ENCODE data around the gene SDK2. TPM values are rescaled to one million over a fixed set of nuclear protein-coding genes. Genes with fewer than 3 reads are reported as not detected.

The SDK2 gene
- total and polyA plus RNA-seq, 9 of the 15 experiments (the other 6 are each of a cell fraction or from before 2014, with no cell fraction given), result 0.04 TPM; not detected in 8

DNA sequence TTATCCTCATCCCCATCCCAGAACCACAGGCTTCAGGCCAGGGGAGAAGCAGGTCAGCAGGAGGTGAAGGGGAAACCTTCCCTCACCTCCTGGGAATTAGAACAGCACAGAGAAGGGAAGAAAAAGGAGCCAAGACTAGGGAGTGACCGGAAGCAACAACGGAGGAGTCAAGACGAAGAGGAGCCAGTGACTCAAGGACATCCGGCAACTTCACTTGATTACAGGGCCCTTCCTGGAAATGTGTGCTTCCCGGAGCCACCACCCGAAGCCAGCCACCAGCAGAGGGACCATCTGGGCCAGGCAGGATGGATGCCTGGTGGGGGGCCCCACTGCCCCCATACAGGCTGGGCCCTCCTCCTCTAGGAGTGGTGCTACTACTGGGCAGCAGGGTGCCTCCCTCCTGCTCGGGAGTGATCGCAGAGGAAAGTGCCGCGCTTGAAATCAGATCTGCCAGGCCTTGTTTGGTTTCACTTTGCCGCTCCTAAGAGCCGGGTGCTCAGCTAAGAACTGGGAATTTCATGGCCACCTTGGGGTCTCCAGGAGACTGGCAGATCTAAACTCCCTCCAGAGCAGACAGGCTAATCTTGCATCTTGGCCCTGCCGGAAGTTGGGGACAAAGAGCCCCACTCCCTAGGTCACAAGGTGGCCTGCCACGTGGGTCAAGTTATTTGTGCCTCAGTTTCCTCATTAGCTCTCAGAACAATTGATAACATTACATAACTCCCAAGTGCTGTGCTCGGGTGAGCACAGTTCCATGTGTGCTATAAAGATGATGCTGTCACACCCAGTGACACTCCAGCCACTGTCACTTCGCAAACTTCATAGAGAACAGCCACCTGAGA is 339.1 kb downstream of the SDK2 start (continued):
- TF ChIP-seq THRA (IDR thresholded peaks at IDR 0.05) (no peak), THRAP3 (IDR thresholded peaks at IDR 0.05; ENCODE audit: borderline replicate concordance) (no peak), SIN3B (IDR thresholded peaks at IDR 0.05; ENCODE audit: low read depth) (no peak), RBM15 (IDR thresholded peaks at IDR 0.05; ENCODE audit: insufficient read depth, low read length) (no peak), ZNF584 (CRISPR knock-in tag; IDR thresholded peaks at IDR 0.05; ENCODE audit: low read depth) (peak; percentile 48; the same call in 1 of the 2 replicates), ZNF274 (IDR thresholded peaks at IDR 0.05; ENCODE audit: borderline replicate concordance, low read depth, low read length) (no peak), ZNF778 (CRISPR knock-in tag; IDR thresholded peaks at IDR 0.05) (no peak), MTA1 (IDR thresholded peaks at IDR 0.05; ENCODE audit: borderline replicate concordance) (no peak), U2AF2 (optimal IDR thresholded peaks at IDR 0.05; ENCODE audit: low read depth, low read length) (no peak), EWSR1 (IDR thresholded peaks at IDR 0.05; ENCODE audit: borderline replicate concordance, low read depth, partially characterized antibody) (no peak), ASH1L (IDR thresholded peaks at IDR 0.05; ENCODE audit: borderline replicate concordance, low read depth, partially characterized antibody) (peak; percentile 19), ELK3 (CRISPR knock-in tag; IDR thresholded peaks at IDR 0.05) (no peak), MTA3 (IDR thresholded peaks at IDR 0.05; ENCODE audit: borderline replicate concordance) (peak; percentile 55; the same call in 1 of the 2 replicates), KLF10 (CRISPR knock-in tag; IDR thresholded peaks at IDR 0.05) (no peak), ELF2 (CRISPR knock-in tag; IDR thresholded peaks at IDR 0.05) (no peak)
- TF ChIP-seq, protein P1, sequence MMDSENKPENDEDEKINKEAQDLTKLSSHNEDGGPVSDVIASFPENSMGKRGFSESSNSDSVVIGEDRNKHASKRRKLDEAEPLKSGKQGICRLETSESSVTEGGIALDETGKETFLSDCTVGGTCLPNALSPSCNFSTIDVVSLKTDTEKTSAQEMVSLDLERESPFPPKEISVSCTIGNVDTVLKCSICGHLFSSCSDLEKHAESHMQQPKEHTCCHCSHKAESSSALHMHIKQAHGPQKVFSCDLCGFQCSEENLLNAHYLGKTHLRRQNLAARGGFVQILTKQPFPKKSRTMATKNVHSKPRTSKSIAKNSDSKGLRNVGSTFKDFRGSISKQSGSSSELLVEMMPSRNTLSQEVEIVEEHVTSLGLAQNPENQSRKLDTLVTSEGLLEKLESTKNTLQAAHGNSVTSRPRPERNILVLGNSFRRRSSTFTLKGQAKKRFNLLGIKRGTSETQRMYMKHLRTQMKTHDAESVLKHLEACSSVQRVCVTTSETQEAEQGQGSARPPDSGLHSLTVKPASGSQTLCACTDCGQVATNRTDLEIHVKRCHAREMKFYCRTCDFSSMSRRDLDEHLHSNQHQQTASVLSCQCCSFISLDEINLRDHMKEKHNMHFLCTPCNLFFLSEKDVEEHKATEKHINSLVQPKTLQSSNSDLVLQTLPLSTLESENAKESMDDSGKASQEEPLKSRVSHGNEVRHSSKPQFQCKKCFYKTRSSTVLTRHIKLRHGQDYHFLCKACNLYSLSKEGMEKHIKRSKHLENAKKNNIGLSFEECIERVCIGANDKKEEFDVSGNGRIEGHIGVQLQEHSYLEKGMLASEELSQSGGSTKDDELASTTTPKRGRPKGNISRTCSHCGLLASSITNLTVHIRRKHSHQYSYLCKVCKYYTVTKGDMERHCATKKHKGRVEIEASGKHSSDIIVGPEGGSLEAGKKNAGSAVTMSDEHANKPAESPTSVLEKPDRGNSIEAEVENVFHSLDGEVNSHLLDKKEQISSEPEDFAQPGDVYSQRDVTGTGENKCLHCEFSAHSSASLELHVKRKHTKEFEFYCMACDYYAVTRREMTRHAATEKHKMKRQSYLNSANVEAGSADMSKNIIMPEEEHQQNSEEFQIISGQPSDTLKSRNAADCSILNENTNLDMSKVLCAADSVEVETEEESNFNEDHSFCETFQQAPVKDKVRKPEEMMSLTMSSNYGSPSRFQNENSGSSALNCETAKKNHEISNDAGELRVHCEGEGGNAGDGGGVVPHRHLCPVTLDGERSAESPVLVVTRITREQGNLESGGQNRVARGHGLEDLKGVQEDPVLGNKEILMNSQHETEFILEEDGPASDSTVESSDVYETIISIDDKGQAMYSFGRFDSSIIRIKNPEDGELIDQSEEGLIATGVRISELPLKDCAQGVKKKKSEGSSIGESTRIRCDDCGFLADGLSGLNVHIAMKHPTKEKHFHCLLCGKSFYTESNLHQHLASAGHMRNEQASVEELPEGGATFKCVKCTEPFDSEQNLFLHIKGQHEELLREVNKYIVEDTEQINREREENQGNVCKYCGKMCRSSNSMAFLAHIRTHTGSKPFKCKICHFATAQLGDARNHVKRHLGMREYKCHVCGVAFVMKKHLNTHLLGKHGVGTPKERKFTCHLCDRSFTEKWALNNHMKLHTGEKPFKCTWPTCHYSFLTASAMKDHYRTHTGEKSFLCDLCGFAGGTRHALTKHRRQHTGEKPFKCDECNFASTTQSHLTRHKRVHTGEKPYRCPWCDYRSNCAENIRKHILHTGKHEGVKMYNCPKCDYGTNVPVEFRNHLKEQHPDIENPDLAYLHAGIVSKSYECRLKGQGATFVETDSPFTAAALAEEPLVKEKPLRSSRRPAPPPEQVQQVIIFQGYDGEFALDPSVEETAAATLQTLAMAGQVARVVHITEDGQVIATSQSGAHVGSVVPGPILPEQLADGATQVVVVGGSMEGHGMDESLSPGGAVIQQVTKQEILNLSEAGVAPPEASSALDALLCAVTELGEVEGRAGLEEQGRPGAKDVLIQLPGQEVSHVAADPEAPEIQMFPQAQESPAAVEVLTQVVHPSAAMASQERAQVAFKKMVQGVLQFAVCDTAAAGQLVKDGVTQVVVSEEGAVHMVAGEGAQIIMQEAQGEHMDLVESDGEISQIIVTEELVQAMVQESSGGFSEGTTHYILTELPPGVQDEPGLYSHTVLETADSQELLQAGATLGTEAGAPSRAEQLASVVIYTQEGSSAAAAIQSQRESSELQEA (IDR thresholded peaks at IDR 0.05; ENCODE audit: low read depth), result no peak

Measured in K562 (cell line).